ENCODE results near the gene DCPS.
"Not testable (repeated sequence)": the region's sequence is repeated elsewhere in the genome, so short reads cannot be mapped to it uniquely, and the experiment has no call there.

DNA sequence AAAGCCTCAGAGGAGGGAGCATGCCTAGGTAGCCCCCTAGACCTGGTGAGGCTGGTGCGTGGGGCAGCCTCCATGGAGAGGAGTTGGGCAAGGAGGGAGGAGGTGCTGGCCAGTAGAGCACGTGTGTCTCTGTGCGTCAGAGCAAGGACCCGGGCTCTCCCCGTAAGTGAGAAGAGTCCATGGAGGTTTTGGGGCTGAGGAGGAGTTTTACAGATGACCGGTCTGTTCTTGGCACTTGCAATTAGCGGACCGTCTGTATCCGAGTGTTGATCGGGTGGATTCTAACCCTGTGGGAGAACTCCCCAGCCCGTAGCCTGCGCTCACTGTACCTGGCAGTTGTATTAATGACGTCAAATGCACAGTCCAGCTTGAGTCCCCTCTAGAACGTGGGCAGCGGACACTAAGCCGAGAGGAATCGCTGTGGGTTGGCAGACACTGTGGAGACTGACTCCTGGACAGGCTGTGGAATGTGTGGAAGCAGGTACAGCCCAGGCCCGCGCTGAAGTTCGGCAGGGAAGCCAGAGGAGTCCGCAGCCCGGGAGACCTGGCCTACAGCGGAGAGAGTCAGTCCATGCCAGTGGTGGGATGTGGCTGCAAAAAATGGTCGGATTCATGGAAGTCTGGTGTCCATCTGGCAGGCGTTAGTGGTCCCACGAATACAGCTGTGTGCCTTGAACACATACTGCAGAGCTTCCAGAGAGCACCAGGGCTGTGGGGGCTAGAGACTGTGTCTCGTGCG, 70.9 kb downstream of the DCPS start:
- TF ChIP-seq POLR2A, TAF1 (IDR thresholded peaks at IDR 0.05; ENCODE audit: low read depth, low read length): not testable (repeated sequence)

All from GM12891 (cell line).